ENCODE data around the gene AMPD2.

Gene AMPD2

DNA sequence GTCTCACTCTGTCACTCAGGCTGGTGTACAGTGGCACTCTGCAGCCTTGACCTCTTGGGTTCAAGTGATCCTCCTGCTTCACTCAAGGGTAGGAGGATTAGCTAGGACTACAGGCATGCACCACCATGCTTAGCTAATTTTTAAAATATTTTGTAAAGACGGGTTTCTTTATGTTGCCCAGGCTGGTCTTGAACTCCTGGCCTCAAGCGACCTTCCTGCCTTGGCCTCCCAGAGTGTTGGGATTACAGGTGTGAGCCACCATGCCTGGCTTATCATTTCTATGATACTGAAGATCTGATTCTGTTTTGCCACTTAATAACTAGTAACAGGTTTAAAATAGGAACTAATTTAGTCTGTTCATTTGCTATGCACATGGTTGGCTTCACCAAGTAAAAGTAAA is 37.6 kb upstream of the AMPD2 start:
- no peak for DNase-seq
- no peaks in the 10 kb centered on the region for H3K4me1 Mint-ChIP-seq
- H3K27ac Mint-ChIP-seq, result no peak overlapping the region
- H3K36me3 Mint-ChIP-seq (ENCODE audit: low read depth), result peaks cover 69% of the 10 kb centered on the region
- TF ChIP-seq CTCF (IDR thresholded peaks at IDR 0.05), result no peak
- no peaks in the 10 kb centered on the region for H3K27me3 Mint-ChIP-seq (ENCODE audit: low read depth, poor library complexity)
- no peaks in the 10 kb centered on the region for H3K9me3 Mint-ChIP-seq
- H3K4me3 Mint-ChIP-seq, result no peak overlapping the region

DNA sequence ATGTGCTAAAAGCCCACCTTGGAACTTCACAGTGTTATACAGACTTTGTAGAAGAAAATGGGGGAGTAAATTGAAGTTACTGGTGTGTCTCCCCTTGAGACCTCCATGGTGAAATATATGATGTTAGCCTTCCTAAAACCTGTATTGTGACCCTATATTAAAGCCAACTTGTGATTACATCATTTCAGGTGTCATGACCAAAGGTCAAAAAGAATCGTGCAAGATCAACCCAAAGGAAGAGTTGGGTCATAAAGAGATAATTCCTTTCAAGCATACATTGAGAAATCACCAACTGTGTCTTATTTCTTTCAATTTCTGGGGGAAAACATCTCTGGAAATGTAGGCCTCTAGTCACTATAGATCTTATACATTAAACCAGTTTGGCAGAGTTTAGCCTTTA is 34.9 kb upstream of the AMPD2 start:
- Mint-ChIP-seq H3K36me3 (ENCODE audit: low read depth) (peaks cover 78% of the 10 kb centered on the region), H3K4me3 (no peak overlapping the region), H3K4me1 (no peaks in the 10 kb centered on the region), H3K27me3 (ENCODE audit: low read depth, poor library complexity) (peaks cover 2% of the 10 kb centered on the region), H3K27ac (no peak overlapping the region), H3K9me3 (no peaks in the 10 kb centered on the region)
- TF ChIP-seq CTCF (IDR thresholded peaks at IDR 0.05), result no peak
- no peak for DNase-seq

DNA sequence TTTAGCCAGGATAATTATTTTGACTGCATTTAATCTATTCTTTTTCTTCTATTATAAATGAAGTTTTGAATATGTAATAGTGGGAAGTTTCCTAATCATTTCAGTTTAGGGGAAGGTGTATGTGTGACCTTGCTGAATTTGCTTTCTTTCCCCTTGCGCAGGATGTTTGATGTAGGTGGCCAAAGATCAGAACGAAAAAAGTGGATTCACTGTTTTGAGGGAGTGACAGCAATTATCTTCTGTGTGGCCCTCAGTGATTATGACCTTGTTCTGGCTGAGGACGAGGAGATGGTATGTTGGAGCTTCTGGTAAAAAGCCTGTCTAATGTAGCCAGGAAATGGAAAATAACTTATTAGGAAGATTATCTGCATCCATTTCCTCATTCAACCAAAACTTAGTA is 33.6 kb upstream of the AMPD2 start:
- H3K27me3 Mint-ChIP-seq (ENCODE audit: low read depth, poor library complexity), result peaks cover 2% of the 10 kb centered on the region
- no peak overlapping the region for H3K27ac Mint-ChIP-seq
- TF ChIP-seq CTCF (IDR thresholded peaks at IDR 0.05), result no peak
- no peak for DNase-seq
- H3K4me1 Mint-ChIP-seq, result no peaks in the 10 kb centered on the region
- peaks cover 72% of the 10 kb centered on the region for H3K36me3 Mint-ChIP-seq (ENCODE audit: low read depth)
- no peak overlapping the region for H3K4me3 Mint-ChIP-seq
- no peaks in the 10 kb centered on the region for H3K9me3 Mint-ChIP-seq

DNA sequence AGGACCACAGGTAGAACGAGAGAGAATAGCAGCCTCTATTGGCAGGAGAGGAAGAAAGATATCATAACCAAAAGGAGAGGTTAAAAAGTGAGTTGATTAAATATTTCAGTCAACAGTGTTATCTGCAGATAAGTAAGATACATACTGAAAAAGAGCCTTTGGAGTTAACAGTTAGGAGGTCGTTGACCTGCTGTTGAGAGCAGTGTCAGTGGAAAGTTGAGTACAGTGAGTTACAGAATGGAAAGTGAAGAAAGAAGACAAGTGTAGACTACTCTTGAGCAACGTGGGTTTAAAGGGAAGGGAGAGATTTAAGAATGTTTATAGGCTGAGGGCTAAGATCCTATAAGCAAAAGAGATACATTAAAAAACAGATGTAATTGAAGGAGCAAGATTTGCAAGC is 30.5 kb upstream of the AMPD2 start:
- no peak for TF ChIP-seq CTCF (IDR thresholded peaks at IDR 0.05)
- H3K4me1 Mint-ChIP-seq, result no peaks in the 10 kb centered on the region
- no peak for DNase-seq
- H3K9me3 Mint-ChIP-seq, result no peaks in the 10 kb centered on the region
- H3K36me3 Mint-ChIP-seq (ENCODE audit: low read depth), result peaks cover 70% of the 10 kb centered on the region
- no peak overlapping the region for H3K4me3 Mint-ChIP-seq
- H3K27me3 Mint-ChIP-seq (ENCODE audit: low read depth, poor library complexity), result peaks cover 2% of the 10 kb centered on the region
- H3K27ac Mint-ChIP-seq, result peak overlapping the region; percentile 2

GRCh38 chr1:109589679-109590078 is 30.0 kb upstream of the AMPD2 start:
- no peak overlapping the region for H3K27ac Mint-ChIP-seq
- H3K4me3 Mint-ChIP-seq, result no peak overlapping the region
- peaks cover 69% of the 10 kb centered on the region for H3K36me3 Mint-ChIP-seq (ENCODE audit: low read depth)
- peaks cover 2% of the 10 kb centered on the region for H3K27me3 Mint-ChIP-seq (ENCODE audit: low read depth, poor library complexity)
- H3K9me3 Mint-ChIP-seq, result no peaks in the 10 kb centered on the region
- no peak for DNase-seq
- no peaks in the 10 kb centered on the region for H3K4me1 Mint-ChIP-seq
- no peak for TF ChIP-seq CTCF (IDR thresholded peaks at IDR 0.05)

DNA sequence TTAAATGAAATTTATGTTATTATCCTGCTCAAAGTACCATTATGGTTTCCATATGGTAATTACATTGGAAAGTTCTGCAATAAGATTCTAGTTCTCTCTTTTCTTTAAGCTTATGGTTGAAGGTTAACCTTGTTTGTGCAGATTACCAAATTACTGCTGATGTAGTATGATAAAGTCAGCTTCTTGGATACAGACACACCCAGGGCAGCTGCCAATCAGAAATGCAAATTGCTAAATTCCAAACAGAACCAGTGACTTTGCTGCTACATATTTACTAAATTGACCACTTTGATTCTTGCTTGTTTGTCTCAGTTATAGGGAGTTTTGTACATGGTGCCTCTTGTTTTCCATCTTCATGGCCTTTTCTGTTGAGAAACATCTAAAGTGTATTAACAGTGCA is 26.7 kb upstream of the AMPD2 start:
- H3K27ac Mint-ChIP-seq, result no peak overlapping the region
- H3K9me3 Mint-ChIP-seq, result no peaks in the 10 kb centered on the region
- H3K4me1 Mint-ChIP-seq, result no peaks in the 10 kb centered on the region
- peaks cover 2% of the 10 kb centered on the region for H3K27me3 Mint-ChIP-seq (ENCODE audit: low read depth, poor library complexity)
- no peak for DNase-seq
- peaks cover 59% of the 10 kb centered on the region for H3K36me3 Mint-ChIP-seq (ENCODE audit: low read depth)
- H3K4me3 Mint-ChIP-seq, result no peak overlapping the region
- TF ChIP-seq CTCF (IDR thresholded peaks at IDR 0.05), result no peak

Data from nephron progenitor cell (in vitro differentiated cells).